AG09309 (cell line): ENCODE measurements around the gene VWA3B.

Experiments
- DNase-seq: peaks from one replicate; pipeline ENCODE4 v3.0.0-alpha.2; 2010; ENCODE audit warnings: low read depth
- H3K4me3 ChIP-seq: 2 replicates; pipeline ENCODE4 v1.5.1; 2011; ENCODE audit warnings: mild to moderate bottlenecking, low read depth, low read length, moderate library complexity; ENCODE audit not compliant: control insufficient read depth
- CTCF ChIP-seq: IDR thresholded peaks from 2 replicates; pipeline ENCODE4 v1.5.1; 2011; ENCODE audit warnings: mild to moderate bottlenecking, low read depth, low read length, inconsistent platforms; ENCODE audit not compliant: insufficient read depth, control insufficient read depth; ENCODE audit errors: missing control alignments

The VWA3B gene

DNA sequence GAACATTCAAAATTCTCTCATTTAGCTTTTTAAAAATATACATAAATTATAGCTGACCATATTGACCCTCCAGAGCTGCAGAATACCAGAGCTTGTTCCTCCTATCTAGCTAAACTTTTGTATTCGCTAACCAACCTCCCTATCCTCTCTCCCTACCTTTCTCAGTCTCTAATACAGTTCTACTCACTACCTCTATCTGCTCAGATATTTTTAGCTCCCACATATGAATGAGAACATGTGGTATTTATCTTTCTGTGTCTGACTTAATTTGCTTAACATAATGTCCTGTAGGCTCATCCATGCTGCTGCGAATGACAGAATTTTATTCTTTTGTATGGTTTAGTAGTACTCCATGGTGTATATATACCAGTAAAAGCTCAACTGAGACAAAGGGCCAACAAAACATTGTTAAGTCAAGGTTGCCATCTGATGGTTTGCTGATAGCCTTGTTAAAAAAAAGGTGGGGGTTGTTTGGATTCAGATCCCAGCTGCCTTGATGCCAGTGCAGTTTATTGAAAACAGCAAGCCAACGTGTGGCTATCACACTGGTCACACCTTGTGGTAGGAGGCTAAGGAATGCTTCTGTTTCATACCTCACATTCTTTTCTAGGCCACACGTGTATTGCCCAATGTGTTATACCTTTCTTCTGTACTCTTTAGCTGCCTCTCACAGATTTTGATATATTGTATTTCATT, 101.5 kb downstream of the VWA3B start:
- no peak for TF ChIP-seq CTCF
- DNase-seq = no peak
- H3K4me3 ChIP-seq = no peak overlapping the region

DNA sequence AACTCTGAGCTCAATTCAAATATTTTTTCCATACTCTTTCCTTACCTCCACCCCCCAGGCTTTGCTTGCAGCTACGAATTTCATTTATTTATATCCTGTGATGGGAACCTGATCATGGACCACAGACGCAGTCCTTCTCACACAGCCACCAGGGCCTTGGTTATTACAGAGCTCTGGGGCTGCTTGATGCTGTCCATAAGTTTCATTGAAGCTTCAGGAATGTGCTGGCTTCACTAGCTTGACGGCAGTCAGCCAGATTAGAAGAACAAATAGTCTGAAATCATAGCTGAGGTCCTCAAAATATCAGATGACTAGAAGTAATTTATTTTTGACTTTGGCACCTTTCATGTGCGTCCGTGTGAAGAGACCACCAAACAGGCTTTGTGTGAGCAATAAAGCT, 104.9 kb downstream of the VWA3B start:
- TF ChIP-seq CTCF = no peak
- no peak for DNase-seq
- no peak overlapping the region for H3K4me3 ChIP-seq

- TF ChIP-seq CTCF = no peak
- H3K4me3 ChIP-seq = no peak overlapping the region
- DNase-seq = no peak
Measured at GRCh38 chr2:98201576-98201975, 114.6 kb downstream of the VWA3B start.

GRCh38 chr2:98205889-98206288, 118.9 kb downstream of the VWA3B start:
- TF ChIP-seq CTCF = no peak
- no peak overlapping the region for H3K4me3 ChIP-seq
- DNase-seq = no peak

- no peak overlapping the region for H3K4me3 ChIP-seq
- TF ChIP-seq CTCF = no peak
- DNase-seq = no peak
Measured at GRCh38 chr2:98212092-98213000, 125.4 kb downstream of the VWA3B start.

- TF ChIP-seq CTCF = no peak
- no peak for DNase-seq
- no peak overlapping the region for H3K4me3 ChIP-seq
Measured at GRCh38 chr2:98216616-98217015, 129.6 kb downstream of the VWA3B start.
